GM21529 (cell line): ENCODE results near the gene MMP25.

Source experiments
- ATAC-seq: cut with Tn5 transposase; IDR thresholded peaks from one replicate; pipeline ENCODE4 v1.9.1; 2021; ENCODE audit not compliant: unreplicated experiment

The MMP25 gene

DNA sequence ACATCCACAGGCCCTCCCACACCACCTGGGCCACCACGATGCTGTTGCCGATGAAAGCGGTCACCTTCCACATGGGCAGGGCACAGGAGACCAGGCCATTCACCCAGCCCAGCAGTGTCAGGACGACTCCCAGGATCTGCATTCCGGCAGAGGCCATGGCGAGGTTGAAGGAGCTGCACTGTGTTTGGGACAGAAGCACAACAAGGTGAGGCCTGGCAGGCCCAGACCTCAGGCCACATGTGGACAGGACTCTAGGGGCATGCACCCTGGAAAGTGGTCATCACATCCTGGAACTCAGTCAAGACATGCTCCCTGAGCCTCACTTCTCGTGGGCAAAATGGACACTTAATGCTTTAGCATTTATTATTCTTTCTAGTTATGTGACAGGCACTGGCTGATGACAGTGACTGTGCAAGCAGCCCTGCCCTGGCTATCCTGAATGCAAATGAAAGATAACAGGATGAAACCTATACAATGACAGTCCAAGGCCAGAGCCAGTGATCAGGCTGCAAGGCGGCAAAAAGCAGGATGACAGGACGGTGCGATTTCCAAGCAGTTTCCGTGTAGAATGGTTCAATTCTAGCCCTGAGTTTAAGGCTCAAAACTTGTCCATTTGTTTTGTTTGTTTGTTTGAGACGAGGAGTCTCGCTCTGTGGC lies 30.4 kb upstream of the MMP25 start:
- ATAC-seq: no peak

DNA sequence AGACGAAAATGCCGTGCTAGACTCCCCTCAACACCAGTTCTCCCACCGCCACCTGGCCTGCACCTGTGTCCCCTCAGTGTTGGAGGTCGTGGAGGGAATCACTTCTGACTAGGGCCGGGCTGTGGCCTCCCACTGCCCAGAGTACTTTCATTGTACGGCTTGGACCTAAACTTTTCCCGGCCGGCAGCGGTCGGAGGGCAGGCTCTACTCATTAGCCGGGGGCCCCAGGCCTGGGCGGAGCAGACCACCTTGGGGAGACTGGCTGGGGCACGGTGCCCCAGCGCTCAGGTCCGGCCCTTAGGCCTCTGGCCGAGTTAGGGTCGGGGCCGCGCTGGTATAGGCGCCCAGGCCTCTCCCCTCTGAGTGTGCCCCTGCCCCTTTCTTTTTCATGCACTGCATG lies 29.0 kb upstream of the MMP25 start:
- ATAC-seq: no peak

DNA sequence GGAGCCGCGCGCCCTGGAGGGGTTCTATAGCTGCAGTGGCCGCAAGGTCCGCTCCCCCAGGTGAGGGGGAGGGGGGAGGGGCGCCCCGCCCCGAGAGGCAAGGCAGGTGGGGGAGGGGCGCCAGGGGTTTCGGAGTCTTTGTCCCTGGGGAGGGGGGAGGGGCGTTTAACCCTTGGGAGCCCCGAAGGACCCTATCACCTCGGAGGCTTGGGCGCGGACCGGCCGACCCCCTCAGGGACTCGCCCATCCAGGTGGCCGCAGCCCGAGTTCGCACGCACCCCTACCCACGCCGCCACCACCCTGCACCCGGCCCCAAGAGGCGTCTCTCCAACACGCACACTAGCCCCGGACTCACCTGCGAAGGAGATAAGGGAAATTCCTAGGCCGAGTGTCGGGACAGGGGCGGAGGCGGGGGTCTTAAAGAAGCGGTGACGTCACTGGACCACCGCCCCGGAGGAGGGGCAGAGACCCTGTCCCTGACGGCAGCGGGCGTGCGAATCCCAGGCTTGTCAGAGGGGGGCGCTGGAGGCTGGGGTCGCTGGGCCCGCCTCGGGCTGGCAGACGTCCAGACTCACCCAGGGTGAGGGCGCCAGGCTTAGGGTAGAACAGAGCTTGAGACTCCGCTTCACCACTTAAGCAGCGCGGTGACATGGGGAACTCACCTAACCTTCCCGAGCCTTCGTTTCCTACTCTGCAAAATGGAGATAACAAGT lies 28.4 kb upstream of the MMP25 start, which contains the start of gene CLDN6:
CLDN6 (minus strand) TSS at position 390 of the 713 bp plus-strand sequence. CDS start 2,162 bp downstream, outside the sequence.
- no peak for ATAC-seq

DNA sequence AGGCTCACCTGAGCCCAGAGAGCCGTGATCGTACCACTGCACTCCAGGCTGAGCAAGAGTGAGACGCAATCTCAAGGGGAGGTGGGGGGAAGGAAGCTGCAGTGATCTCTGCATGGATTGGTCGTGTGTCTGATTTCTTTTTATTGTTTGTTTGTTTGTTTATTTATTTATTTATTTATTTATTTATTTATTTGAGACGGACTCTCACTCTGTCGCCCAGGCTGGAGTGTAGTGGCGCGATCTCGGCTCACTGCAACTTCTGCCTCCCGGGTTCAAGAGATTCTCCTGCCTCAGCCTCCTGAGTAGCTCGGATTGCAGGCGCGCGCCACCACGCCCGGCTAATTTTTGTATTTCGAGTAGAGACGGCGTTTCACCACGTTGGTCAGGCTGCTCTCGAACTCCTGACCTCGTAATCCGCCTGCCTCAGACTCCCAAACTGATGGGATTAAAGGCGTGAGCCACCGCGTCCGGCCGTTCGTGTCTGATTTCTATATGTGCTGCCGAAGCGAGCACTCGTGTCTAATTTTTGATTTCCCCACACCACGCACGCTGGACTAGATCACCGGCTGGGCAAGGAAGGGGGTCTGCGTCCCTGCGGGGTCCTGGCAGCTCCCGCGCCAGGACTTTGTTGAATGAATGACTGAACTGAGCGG lies 26.6 kb upstream of the MMP25 start:
- no peak for ATAC-seq

DNA sequence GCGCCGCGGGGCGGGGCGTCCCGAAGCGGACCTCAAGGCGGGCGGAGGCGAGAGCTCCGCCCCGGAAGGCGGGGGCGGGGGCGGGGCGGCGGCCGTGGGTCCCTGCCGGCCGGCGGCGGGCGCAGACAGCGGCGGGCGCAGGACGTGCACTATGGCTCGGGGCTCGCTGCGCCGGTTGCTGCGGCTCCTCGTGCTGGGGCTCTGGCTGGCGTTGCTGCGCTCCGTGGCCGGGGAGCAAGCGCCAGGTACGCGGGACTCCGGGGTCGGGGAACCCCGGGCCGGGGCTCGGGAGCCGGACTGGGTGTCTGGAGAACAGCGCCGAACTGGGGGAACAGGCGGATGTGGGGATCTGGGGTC lies 26.1 kb upstream of the MMP25 start, which contains the start of gene TNFRSF12A:
TNFRSF12A (plus strand) TSS at position 122 of the 357 bp plus-strand sequence; CDS start at position 152, 30 bp downstream.
- ATAC-seq: no peak

DNA sequence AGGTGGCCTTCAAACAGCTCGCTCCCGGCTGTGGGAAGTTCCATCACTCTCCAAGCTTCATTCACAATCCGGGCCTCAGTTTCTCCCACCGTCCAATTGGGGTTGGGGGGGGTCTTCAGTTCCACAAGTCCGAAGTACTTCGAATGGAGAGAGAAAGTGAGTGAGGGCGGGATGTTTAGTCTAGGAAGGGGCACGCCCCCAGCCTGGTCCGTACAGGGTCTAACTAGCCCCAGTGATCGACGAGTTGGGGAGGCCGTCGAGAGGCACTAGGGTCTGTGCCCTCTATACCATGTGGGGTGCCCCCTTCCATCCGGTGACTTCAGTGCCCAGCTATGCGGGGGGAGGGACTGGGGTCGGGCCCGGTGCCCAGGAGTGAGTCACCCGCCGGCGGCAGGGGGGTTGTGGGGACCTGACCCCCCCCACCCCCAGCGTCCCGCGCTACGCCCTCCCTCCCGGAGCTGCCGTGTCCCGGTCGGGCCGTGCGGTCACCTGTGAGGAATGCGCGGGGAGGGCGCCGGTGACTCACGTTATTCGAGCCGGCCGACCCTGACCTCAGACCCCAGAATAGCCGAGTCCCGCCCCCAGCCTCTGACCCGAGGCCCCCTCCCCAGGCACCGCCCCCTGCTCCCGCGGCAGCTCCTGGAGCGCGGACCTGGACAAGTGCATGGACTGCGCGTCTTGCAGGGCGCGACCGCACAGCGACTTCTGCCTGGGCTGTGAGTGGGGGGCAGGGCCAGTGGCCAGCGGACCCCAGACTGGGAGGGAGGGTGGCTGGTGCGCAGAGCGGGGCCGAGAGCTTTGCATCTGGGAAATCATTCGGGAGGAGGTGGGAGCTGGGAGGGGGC lies 25.5 kb upstream of the MMP25 start:
- ATAC-seq: no peak

DNA sequence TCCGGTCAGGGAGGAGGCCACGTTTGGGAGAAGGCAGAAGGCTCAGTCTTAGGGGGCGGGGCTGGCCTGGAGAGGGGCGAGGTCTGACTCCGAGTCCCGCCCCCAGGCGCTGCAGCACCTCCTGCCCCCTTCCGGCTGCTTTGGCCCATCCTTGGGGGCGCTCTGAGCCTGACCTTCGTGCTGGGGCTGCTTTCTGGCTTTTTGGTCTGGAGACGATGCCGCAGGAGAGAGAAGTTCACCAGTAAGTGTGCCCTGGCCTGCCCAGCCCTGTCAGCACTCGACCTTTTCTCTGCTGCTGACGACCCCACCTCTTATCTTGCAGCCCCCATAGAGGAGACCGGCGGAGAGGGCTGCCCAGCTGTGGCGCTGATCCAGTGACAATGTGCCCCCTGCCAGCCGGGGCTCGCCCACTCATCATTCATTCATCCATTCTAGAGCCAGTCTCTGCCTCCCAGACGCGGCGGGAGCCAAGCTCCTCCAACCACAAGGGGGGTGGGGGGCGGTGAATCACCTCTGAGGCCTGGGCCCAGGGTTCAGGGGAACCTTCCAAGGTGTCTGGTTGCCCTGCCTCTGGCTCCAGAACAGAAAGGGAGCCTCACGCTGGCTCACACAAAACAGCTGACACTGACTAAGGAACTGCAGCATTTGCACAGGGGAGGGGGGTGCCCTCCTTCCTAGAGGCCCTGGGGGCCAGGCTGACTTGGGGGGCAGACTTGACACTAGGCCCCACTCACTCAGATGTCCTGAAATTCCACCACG lies 24.7 kb upstream of the MMP25 start:
- no peak for ATAC-seq

DNA sequence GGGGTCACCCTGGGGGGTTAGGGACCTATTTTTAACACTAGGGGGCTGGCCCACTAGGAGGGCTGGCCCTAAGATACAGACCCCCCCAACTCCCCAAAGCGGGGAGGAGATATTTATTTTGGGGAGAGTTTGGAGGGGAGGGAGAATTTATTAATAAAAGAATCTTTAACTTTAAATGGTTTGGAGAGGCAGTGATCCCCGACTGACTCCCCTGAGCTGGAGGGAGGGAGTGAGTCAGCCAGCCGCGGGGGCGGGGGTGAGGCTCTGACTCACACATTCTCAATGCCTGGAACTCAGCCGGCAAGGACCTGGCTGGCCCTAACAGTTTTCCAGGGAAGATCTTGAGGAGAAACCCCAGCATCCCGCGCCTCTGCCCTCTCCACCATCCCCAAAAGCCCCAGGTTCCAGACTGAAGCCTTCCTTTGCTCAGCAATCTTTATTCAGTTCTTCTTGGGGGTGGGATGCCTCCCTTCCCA lies 24.1 kb upstream of the MMP25 start:
- no peak for ATAC-seq

DNA sequence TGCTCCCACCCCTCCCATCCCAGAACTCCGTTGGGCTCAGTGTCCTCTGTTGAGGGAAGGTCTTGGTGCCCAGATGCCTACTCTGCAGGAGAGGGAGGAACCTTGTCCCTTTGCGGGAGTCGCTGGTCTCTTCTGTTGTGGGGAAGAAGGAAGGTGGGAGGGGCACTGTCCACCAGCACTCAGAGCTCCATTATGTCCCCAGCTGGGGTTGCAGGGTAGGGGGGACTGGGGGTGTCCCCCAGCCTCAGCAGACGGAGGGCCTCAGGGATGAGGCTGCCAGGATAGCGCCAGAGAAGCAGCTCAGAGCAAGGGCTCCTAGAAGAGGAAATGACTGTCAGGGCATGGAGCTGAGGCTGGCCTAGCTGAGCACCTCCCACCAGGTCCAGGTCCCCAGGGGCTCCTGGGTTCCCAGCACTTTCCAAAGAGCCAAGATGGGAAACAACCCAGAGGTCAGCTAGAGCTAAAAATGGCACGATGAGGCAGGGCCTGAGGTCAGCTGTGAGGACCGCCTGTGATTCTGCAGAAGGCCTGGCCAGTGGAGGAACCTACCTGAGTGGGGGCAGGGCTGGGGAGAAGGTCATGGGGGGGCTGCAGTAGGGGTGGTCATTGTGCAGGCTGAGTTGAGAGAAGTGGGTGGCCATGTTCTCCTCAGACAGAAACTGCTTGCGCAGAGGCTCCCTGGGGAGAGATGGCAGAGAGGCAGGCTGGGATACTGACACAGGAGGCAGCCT lies 23.5 kb upstream of the MMP25 start:
- no peak for ATAC-seq

DNA sequence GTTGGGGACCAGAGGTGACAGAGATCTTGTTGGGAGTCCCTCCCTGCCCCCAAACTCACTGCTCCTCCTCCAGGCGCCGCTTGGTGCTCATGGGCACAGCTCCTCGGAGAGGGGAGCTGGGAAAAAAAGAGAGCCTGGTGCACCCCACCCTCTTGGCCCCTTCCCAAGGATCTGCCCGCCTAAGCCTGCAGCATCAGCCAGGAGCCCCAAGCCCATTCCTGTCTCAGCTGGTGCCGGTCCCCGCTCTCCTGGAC lies 23.0 kb upstream of the MMP25 start:
- ATAC-seq: no peak

DNA sequence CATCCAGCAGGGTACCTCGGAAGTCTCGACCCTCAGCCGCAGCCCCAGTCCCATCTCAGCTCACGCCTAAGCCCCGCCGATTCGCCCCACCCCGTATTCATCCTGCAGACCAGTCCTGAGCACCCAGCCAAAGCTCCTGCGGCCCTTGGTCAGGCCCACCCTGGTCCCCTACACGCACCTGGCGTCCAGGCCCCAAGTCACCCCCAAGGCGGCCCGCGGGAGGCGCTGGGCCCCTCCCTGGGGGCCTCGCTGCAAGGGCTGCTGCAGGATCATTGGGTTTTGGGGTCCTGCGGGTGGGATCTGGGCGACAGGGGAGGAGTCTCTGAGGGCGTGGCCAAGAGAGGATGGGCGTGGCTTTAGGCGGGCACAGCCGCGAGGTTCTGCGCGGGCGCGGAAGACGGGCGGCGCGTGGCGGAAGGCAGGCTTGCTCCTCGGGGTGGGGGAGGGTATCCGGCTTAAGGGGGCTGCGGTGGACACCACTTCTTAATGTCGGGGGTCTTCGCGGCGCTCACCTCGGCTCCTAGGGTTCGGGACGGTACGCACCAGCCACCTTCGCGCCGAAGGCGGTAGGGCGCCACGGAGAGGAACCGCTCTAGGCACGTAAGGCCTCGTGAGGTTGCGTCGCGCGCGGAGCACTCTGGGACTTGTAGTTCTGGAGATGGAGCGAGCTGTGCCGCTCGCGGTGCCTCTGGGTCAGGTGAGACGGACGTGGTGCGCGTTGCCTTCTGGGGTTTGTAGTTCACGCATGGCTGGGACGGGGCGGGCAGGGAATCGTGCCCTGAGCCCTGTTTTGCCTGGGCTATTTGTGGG lies 22.5 kb upstream of the MMP25 start, which contains the start of the genes HCFC1R1 and THOC6:
HCFC1R1 (minus strand) TSS at position 274 of the 810 bp plus-strand sequence; CDS start at position 273, 1 bp downstream.
THOC6 (plus strand) TSS at position 367 of the 810 bp plus-strand sequence; CDS start at position 659, 292 bp downstream.
- ATAC-seq: peak; percentile 60

DNA sequence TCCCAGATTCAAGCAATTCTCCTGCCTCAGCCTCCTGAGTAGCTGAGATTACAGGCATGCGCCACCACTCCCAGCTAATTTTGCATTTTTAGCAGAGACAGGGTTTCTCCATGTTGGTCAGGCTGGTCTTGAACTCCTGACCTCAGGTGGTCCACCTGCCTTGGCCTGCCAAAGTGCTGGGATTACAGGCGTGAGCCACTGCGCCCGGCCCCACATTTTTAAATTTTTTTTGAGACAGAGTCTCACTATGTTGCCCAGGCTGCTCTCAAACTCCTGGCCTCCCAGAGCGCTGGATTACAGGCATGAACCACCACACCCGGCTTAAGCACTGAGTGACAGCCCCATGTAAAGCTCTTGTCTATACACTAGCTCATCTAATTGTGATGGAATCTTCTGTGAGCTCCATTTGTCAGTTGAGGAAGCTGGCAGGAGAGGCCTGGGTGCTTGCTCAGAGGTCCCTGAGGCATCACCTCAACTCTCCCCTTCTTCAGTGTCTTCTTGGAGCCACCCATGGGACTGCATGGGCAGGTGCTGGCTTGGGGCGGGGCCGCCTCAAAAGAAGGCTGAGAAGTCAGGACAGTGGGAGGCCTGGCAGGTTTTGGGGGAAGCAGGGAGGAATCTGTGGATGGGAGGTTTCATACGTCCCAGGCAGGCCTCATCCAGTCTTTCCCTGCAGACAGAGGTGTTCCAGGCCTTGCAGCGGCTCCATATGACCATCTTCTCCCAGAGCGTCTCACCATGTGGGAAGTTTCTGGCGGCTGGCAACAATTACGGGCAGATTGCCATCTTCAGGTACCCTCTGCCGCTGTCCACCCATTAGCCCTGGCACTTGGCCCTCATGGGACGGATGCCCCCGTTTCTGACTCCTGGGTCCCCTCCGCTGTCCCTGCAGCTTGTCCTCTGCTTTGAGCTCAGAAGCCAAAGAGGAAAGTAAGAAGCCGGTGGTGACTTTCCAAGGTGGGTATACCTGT lies 21.0 kb upstream of the MMP25 start:
- no peak for ATAC-seq

DNA sequence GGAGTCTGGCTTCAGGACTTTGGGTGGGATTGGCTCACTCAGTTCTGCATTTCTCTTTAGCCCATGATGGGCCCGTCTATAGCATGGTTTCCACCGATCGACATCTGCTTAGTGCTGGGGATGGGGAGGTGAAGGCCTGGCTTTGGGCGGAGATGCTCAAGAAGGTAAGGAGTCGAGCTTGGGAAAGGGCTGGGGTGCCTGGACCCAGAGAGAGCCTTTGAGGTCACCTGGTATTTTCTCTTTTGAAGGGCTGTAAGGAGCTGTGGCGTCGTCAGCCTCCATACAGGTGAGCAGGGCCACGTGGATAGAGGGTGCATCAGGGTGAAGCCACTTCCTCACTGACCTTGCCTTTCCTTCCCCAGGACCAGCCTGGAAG lies 20.4 kb upstream of the MMP25 start:
- no peak for ATAC-seq

DNA sequence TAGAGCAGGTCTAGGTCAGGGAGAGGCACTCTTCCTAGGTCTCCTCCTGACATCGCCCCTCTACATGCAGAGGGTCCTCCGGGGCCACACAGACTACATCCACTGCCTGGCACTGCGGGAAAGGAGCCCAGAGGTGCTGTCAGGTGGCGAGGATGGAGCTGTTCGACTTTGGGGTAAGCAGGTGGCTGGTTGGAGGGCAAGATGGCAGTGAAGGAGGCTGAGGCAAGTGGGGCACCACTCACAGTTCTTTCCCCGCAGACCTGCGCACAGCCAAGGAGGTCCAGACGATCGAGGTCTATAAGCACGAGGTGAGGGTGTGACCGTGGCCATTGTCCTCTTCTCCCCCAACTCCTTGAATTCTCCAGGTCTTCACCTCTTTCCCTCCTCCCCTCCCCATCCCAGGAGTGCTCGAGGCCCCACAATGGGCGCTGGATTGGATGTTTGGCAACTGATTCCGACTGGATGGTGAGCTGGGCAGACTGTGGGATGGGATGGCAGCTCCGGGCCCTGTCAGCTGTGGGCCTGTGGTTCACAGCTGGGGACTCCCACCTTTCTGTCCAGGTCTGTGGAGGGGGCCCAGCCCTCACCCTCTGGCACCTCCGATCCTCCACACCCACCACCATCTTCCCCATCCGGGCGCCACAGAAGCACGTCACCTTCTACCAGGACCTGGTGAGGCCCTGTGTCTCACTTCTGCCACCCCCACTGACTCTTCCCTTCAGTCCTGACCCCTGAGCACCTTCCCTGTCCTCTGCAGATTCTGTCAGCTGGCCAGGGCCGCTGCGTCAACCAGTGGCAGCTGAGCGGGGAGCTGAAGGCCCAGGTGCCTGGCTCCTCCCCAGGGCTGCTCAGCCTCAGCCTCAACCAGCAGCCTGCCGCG lies 19.5 kb upstream of the MMP25 start:
- ATAC-seq: no peak

DNA sequence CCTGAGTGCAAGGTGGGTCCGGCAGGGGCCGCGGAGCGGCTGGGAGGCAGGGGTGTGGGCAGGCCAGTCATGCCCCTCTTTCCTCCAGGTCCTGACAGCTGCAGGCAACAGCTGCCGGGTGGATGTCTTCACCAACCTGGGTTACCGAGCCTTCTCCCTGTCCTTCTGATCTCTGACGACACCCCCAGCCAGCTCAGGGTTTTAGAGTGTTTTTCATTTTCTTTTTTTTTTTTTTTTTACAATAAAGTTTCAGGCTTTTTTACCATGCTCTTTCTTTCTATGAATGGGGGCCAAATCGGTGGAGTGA lies 18.9 kb upstream of the MMP25 start:
- no peak for ATAC-seq

DNA sequence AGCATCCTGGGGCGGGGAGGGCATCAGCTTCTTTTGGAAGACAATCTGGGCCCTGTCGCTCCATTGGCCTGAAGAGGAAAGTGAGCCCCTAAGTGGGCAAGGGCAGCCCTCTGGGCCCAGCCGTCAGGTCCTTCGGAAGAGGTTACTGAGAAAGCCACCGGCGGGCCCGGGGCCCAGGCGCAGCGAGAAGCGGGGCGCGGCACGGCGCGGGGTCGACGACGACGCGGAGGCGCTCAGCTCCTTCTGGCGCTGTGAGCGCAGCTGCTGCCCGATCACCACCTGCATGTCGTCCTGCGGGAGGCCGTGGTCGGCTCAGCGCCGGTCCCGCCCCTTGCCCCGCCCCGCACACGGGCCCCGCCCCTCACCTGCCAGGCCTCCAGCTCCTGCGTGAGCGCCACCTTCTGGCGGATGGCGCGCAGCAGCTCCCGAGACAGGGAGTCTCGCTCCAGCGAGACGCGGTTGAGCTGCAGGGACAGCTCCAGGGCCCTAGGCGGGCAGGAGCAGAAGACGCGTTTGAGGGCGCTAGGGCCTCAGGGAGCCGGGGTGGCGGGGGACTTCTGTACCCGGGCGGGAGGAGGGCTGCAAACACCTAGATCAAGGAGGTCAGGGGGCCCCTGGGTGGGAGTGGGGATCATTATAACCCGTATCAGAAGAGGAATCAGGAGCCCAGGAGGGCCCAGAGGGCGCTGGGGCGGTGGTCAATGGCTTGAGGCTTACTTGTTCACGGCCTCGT lies 18.2 kb upstream of the MMP25 start:
- ATAC-seq: no peak
